ENCODE measurements around the gene KIFAP3. TPM values are rescaled to one million over a fixed set of nuclear protein-coding genes. Genes with fewer than 3 reads are reported as not detected.

KIFAP3 gene
- total RNA-seq, 1 experiment from 2014 or later, result 3.8 TPM

DNA sequence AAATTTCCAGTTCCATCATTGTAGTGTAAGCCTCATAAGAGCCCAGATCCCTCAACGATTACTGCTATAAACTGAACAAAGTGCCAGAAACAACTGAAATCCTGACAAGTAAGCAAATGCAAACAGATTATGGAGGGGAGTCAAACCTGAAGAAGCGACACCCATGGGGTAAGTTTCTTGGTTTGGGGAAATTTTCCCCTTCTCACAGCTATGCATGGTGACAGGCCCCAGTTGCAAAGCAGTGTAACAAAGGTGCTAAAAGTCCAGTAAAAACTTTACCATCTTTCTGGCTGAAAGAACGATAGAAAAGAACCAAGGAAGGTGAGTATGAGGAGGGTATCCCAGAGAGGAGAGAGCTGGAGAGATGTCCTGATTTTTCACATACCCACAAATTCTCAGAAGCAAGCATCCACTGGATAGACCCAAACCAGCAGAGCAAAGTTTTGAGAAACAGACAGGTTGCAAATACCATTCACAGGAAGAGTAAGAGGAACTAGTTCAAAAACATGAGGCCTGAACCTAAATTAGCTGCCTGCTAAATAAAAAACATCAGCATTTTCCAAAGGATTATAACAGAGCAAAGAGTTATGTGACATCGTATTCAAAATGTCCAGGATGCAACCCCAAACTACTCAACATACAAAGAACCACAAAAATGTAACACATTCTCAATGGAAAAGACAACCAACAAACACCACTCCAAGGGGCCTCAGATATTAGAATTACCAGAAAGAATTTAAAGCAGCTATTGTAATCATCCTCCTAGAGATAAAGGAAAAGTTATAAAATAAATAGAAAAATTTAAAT is 195.3 kb downstream of the KIFAP3 start:
- TF ChIP-seq, protein P1, sequence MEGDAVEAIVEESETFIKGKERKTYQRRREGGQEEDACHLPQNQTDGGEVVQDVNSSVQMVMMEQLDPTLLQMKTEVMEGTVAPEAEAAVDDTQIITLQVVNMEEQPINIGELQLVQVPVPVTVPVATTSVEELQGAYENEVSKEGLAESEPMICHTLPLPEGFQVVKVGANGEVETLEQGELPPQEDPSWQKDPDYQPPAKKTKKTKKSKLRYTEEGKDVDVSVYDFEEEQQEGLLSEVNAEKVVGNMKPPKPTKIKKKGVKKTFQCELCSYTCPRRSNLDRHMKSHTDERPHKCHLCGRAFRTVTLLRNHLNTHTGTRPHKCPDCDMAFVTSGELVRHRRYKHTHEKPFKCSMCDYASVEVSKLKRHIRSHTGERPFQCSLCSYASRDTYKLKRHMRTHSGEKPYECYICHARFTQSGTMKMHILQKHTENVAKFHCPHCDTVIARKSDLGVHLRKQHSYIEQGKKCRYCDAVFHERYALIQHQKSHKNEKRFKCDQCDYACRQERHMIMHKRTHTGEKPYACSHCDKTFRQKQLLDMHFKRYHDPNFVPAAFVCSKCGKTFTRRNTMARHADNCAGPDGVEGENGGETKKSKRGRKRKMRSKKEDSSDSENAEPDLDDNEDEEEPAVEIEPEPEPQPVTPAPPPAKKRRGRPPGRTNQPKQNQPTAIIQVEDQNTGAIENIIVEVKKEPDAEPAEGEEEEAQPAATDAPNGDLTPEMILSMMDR (conservative IDR thresholded peaks at IDR 0.05), result no peak
- Histone ChIP-seq H3K79me2 (ENCODE audit: insufficient read depth, low read length) (no peaks in the 10 kb centered on the region), H4K91ac (ENCODE audit: insufficient read length, low read depth, low read length) (no peak overlapping the region), H2AK5ac (ENCODE audit: insufficient read length, low read length) (no peak overlapping the region), H3K27ac (ENCODE audit: insufficient read length, low read depth, low read length) (no peak overlapping the region), H2BK5ac (ENCODE audit: insufficient read length, low read length) (no peak overlapping the region), H4K8ac (replicated peaks; ENCODE audit: insufficient read length, low read depth, low read length) (no peak overlapping the region), H3K23ac (ENCODE audit: insufficient read length, low read depth, low read length) (no peak overlapping the region), H4K5ac (ENCODE audit: insufficient read length, low read depth, low read length) (no peak overlapping the region), H3K14ac (ENCODE audit: insufficient read depth, low read length) (no peak overlapping the region), H2BK15ac (ENCODE audit: low read depth, low read length) (no peak overlapping the region), H4K20me1 (ENCODE audit: control insufficient read depth, insufficient read depth, insufficient read length) (no peaks in the 10 kb centered on the region), H3K9ac (ENCODE audit: extremely low read depth, insufficient read length, low read length) (no peak overlapping the region), H3K23me2 (ENCODE audit: insufficient read length, low read depth, low read length, poor library complexity, severe bottlenecking) (no peaks in the 10 kb centered on the region), H3K27me3 (ENCODE audit: insufficient read depth, low read length) (no peaks in the 10 kb centered on the region), H3K18ac (ENCODE audit: insufficient read length, low read depth, low read length) (no peak overlapping the region), H2BK120ac (ENCODE audit: low read depth, low read length, poor library complexity, severe bottlenecking) (no peak overlapping the region), H2BK12ac (ENCODE audit: insufficient read length, low read depth, low read length) (no peak overlapping the region), H3K4ac (ENCODE audit: low read depth, low read length) (no peak overlapping the region), H3T11ph (ENCODE audit: low read length) (no peak overlapping the region), H3K79me1 (ENCODE audit: insufficient read depth, low read depth, low read length, poor library complexity, severe bottlenecking) (no peaks in the 10 kb centered on the region), H2BK20ac (ENCODE audit: low read depth, low read length, poor library complexity, severe bottlenecking) (no peak overlapping the region), H3K4me2 (ENCODE audit: insufficient read depth, insufficient read length, low read length) (no peak overlapping the region), H3K56ac (ENCODE audit: insufficient read length, low read depth, low read length) (no peak overlapping the region), H3K4me1 (ENCODE audit: insufficient read depth, low read length) (no peaks in the 10 kb centered on the region), H3K9me3 (ENCODE audit: control insufficient read depth, low read depth, low read length) (no peaks in the 10 kb centered on the region), H2AFZ (ENCODE audit: low read length) (no peak overlapping the region)
- H3K27me3 Mint-ChIP-seq (ENCODE audit: low read depth), result no peaks in the 10 kb centered on the region
- WGBS (ENCODE audit: extremely low coverage, insufficient read length, low lambda C conversion rate), result no CpG with 5 or more reads among the region's 4 CpGs
- H3K27ac Mint-ChIP-seq, result no peak overlapping the region
- no peak for DNase-seq
- H3K9me3 Mint-ChIP-seq, result 0 out of 5 replicates have a peak, but pooled peaks cover 0 to 3% of the 10 kb centered on the region in 2 experiments
- H3K4me3 Mint-ChIP-seq, result no peak overlapping the region
- H3K4me1 Mint-ChIP-seq, result no peaks in the 10 kb centered on the region
- peaks cover 23 to 44% (median 35%) of the 10 kb centered on the region in 3 experiments for H3K36me3 Mint-ChIP-seq (ENCODE audit: insufficient read depth in 1 of 3, low read depth in 3 of 3)

Measured in H9 (cell line).